WTC11 (cell line): ENCODE data around the gene BEGAIN.

ENCODE experiments used
- CBFB ChIP-seq: sonication (generic); formaldehyde crosslinking; IDR thresholded peaks from 2 replicates; pipeline ENCODE4 v1.8.1; 2022; ENCODE audit warnings: mild to moderate bottlenecking, low read depth, missing genetic modification reagents
- CTCF ChIP-seq: fragments of 200-600 bp; IDR thresholded peaks from 2 replicates; pipeline ENCODE4 v1.8.0; 2022; ENCODE audit warnings: antibody characterized with exemption
- JUN ChIP-seq: sonication (generic); formaldehyde crosslinking; IDR thresholded peaks from 2 replicates; pipeline ENCODE4 v1.8.0; 2023; ENCODE audit warnings: mild to moderate bottlenecking, missing genetic modification reagents

DNA sequence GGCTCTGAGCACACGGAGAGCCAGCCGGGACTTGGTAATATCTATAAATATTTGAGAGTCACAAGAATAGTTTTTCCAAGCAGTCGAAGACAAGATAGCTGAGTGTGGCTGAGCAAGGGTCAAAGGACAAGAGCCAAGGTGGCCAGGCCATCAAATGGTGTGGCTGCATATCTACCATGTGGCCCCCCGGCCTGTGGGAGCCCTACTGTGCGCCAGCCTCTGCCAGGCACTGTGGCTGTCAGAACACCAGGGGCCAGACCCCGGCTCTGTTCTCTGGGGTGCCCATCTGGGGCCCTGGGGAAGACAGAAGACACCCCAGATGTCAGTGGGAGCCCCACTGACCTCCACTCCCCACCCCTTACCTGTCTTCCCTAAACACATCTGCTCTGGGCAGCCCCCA lies 22.7 kb downstream of the BEGAIN start:
- no peak for TF ChIP-seq CTCF
- TF ChIP-seq JUN (CRISPR knock-in tag), result no peak
- no peak for TF ChIP-seq CBFB (CRISPR knock-in tag)
